ENCODE results near the gene EXOC2. TPM values are rescaled to one million over a fixed set of nuclear protein-coding genes. Genes with fewer than 3 reads are reported as not detected.

The EXOC2 gene
- total RNA-seq, 1 donor from 2014 or later = 35.3 TPM

DNA sequence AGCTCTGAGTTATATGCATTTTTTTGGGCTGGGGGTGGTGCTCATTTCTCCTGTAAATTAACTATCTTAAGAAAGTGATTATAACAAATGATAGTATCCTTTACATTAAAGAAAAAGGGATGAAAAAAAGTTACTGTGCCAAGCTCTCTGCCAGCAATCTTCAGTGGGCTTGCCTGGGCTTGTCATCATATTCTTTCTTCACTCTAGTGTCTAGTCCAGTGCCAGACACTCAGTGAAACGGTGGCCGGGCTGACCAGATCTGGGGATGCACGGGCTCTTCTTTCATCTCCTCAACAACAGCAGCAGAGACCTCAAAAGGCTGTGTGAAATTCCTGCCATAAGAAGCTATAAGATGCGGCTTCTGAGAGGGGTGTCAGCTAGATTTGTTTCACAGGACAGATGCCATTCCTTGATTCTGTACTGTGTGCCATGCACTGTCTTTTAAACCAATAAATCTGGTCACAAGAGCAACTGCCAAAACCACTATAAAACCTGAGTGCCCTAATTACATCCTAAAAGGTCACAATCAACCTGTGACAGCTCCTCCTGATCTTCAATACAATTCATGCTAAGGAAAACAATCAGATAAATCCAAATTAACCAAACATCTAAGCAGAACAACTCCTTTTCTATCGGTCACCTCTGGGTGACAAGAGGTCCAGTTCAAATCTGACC, 12.1 kb downstream of the EXOC2 start:
- TF ChIP-seq CTCF (IDR thresholded peaks at IDR 0.05; ENCODE audit: insufficient read depth, low read length, poor library complexity, severe bottlenecking) = no peak
- Histone ChIP-seq H3K36me3 (ENCODE audit: control insufficient read depth, insufficient read depth, low read length) (no peaks in the 10 kb centered on the region), H3K4me3 (ENCODE audit: low read depth, low read length) (no peak overlapping the region), H3K27me3 (ENCODE audit: control insufficient read depth, insufficient read depth, low read length) (no peaks in the 10 kb centered on the region)
- DNase-seq (ENCODE audit: low read depth) = no peak

GRCh38 chr6:680251-680650, 12.7 kb downstream of the EXOC2 start:
- H3K27me3 ChIP-seq (ENCODE audit: control insufficient read depth, insufficient read depth, low read length) = no peaks in the 10 kb centered on the region
- no peaks in the 10 kb centered on the region for H3K36me3 ChIP-seq (ENCODE audit: control insufficient read depth, insufficient read depth, low read length)
- no peak for TF ChIP-seq CTCF (IDR thresholded peaks at IDR 0.05; ENCODE audit: insufficient read depth, low read length, poor library complexity, severe bottlenecking)
- DNase-seq (ENCODE audit: low read depth) = no peak
- no peak overlapping the region for H3K4me3 ChIP-seq (ENCODE audit: low read depth, low read length)

GRCh38 chr6:679282-679681, 13.7 kb downstream of the EXOC2 start:
- DNase-seq (ENCODE audit: low read depth) = no peak
- TF ChIP-seq CTCF (IDR thresholded peaks at IDR 0.05; ENCODE audit: insufficient read depth, low read length, poor library complexity, severe bottlenecking) = no peak
- Histone ChIP-seq H3K27me3 (ENCODE audit: control insufficient read depth, insufficient read depth, low read length) (no peaks in the 10 kb centered on the region), H3K4me3 (ENCODE audit: low read depth, low read length) (no peak overlapping the region), H3K36me3 (ENCODE audit: control insufficient read depth, insufficient read depth, low read length) (no peaks in the 10 kb centered on the region)

DNA sequence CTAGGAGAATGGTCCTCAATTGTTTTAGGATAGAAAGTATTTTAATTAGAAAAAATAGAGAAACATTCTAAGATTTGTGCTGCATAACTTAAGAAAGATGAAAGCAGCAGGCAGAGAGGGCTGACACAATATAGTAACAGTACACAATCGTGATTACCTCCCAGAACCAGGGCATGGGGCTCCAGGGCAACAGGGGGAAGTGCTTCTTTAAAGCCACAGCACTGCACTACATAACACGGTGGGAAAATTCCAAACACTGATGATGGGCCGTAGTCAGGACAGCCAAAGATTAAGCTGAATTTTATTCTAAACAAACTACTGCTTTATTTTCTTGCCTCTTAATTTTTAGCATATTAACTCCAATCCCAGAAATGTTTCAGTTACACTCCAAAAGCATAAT, 14.4 kb downstream of the EXOC2 start:
- H3K27me3 ChIP-seq (ENCODE audit: control insufficient read depth, insufficient read depth, low read length) = no peaks in the 10 kb centered on the region
- no peak for DNase-seq (ENCODE audit: low read depth)
- H3K4me3 ChIP-seq (ENCODE audit: low read depth, low read length) = no peak overlapping the region
- H3K36me3 ChIP-seq (ENCODE audit: control insufficient read depth, insufficient read depth, low read length) = no peaks in the 10 kb centered on the region
- no peak for TF ChIP-seq CTCF (IDR thresholded peaks at IDR 0.05; ENCODE audit: insufficient read depth, low read length, poor library complexity, severe bottlenecking)

DNA sequence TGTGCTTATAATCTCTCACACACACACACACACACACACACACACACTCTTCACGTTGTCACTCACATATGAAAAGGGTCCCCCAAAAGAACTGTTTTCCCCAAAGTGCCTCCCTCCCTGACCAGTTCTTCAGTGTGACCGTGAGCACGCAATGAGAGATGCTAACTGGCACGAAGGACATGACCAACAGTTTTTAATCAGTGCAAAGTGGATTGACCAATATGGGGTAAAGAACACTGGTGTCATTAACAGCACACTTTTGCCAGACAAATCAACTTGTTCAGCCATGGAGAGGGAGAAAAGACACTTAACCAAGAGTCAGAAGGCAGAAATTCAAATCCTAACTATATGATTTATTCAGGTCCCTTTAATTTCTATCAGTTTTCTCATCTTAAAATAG, 15.0 kb downstream of the EXOC2 start:
- Histone ChIP-seq H3K27me3 (ENCODE audit: control insufficient read depth, insufficient read depth, low read length) (no peaks in the 10 kb centered on the region), H3K36me3 (ENCODE audit: control insufficient read depth, insufficient read depth, low read length) (no peaks in the 10 kb centered on the region), H3K4me3 (ENCODE audit: low read depth, low read length) (no peak overlapping the region)
- no peak for TF ChIP-seq CTCF (IDR thresholded peaks at IDR 0.05; ENCODE audit: insufficient read depth, low read length, poor library complexity, severe bottlenecking)
- DNase-seq (ENCODE audit: low read depth) = no peak

DNA sequence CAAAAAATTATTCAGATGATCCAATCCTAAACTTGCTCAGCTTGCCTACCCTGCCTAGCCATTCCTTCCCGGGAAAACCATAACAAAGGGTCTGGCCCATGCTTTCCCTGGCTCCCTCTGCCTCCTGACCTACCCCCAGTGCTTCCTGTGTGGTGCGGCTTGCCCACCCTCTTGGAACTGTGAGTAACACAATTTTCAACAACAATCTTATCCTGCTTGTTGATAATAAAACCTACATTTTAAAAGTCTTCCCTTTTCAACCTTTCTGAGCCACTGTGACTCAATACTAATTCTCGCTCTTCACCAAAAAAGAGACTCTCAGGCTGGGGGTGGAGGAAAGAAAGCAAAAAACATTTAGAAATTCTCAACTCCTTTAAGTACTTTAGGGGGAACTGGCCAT, 18.0 kb downstream of the EXOC2 start:
- H3K36me3 ChIP-seq (ENCODE audit: control insufficient read depth, insufficient read depth, low read length) = no peaks in the 10 kb centered on the region
- no peak for TF ChIP-seq CTCF (IDR thresholded peaks at IDR 0.05; ENCODE audit: insufficient read depth, low read length, poor library complexity, severe bottlenecking)
- H3K27me3 ChIP-seq (ENCODE audit: control insufficient read depth, insufficient read depth, low read length) = no peaks in the 10 kb centered on the region

More for the DNA sequence above, 18.0 kb downstream of the EXOC2 start:
- DNase-seq (ENCODE audit: low read depth) = no peak
- H3K4me3 ChIP-seq (ENCODE audit: low read depth, low read length) = no peak overlapping the region

Data from kidney epithelial cell (primary cell).